HG03575 (cell line): ENCODE measurements around the gene EFTUD2.
"Not testable (repeated sequence)": the region's sequence is repeated elsewhere in the genome, so short reads cannot be mapped to it uniquely, and the experiment has no call there.

Source experiments
- ATAC-seq: cut with Tn5 transposase; IDR thresholded peaks from one replicate; pipeline ENCODE4 v1.9.1; 2021; ENCODE audit not compliant: unreplicated experiment, insufficient number of reproducible peaks, low FRiP score; ENCODE audit errors: extremely low read depth

Gene EFTUD2

GRCh38 chr17:44899074-44899782, at the start of gene EFTUD2:
TSS of gene EFTUD2 (minus strand) at chr17:44899445. CDS start at chr17:44894521, 4,924 bp downstream.
- ATAC-seq = no peak

GRCh38 chr17:44948315-44948795, 49.1 kb upstream of the EFTUD2 start:
- ATAC-seq = no peak

GRCh38 chr17:44947461-44948314, 48.4 kb upstream of the EFTUD2 start, which contains the start of gene KIF18B:
TSS of gene KIF18B (minus strand) at chr17:44947773. CDS start at chr17:44936344, 11,429 bp downstream.
- peak; percentile 50 for ATAC-seq

GRCh38 chr17:44945652-44946051, 46.4 kb upstream of the EFTUD2 start:
- ATAC-seq = not testable (repeated sequence)

- ATAC-seq = no peak
Measured at GRCh38 chr17:44942456-44942855, 43.2 kb upstream of the EFTUD2 start.

GRCh38 chr17:44941712-44942331, 42.6 kb upstream of the EFTUD2 start:
- no peak for ATAC-seq

GRCh38 chr17:44940768-44941167, 41.5 kb upstream of the EFTUD2 start:
- no peak for ATAC-seq

GRCh38 chr17:44940317-44940716, 41.1 kb upstream of the EFTUD2 start:
- ATAC-seq = no peak

- ATAC-seq = no peak
Measured at GRCh38 chr17:44935116-44935515, 35.9 kb upstream of the EFTUD2 start.

GRCh38 chr17:44934745-44935105, 35.5 kb upstream of the EFTUD2 start:
- ATAC-seq = no peak

- no peak for ATAC-seq
Measured at GRCh38 chr17:44933824-44934744, 34.8 kb upstream of the EFTUD2 start.

- no peak for ATAC-seq
Measured at GRCh38 chr17:44932787-44933097, 33.5 kb upstream of the EFTUD2 start.

- ATAC-seq = no peak
Measured at GRCh38 chr17:44932096-44932786, 33.0 kb upstream of the EFTUD2 start.

GRCh38 chr17:44931376-44931775, 32.1 kb upstream of the EFTUD2 start:
- no peak for ATAC-seq

- no peak for ATAC-seq
Measured at GRCh38 chr17:44930667-44931066, 31.4 kb upstream of the EFTUD2 start.

GRCh38 chr17:44928950-44929720, 29.9 kb upstream of the EFTUD2 start:
- no peak for ATAC-seq

- ATAC-seq = no peak
Measured at GRCh38 chr17:44928136-44928535, 28.9 kb upstream of the EFTUD2 start.

GRCh38 chr17:44927696-44928095, 28.5 kb upstream of the EFTUD2 start:
- ATAC-seq = no peak
